ENCODE data around the gene PHLDA3.

DNA sequence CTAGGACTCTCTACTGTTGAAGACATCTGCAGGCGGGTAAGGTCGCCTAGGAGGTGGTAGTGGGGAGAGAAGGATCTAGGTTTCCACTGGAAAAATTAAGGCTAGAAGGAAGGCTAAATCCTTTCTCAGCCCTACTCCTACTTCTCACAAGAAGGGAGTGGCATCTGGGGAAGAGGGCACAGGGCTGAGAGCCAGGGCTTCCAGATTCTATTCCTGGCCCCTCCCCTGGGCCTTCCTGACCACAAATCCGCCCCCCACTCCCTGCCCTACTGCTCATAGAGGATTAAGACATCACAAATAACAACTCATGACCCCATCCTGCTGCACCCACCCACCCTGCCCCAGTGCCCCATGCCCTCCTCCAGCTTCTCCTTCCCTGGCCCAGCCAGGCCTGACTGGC is 2.5 kb downstream of the PHLDA3 start:
- TF ChIP-seq, protein P1, sequence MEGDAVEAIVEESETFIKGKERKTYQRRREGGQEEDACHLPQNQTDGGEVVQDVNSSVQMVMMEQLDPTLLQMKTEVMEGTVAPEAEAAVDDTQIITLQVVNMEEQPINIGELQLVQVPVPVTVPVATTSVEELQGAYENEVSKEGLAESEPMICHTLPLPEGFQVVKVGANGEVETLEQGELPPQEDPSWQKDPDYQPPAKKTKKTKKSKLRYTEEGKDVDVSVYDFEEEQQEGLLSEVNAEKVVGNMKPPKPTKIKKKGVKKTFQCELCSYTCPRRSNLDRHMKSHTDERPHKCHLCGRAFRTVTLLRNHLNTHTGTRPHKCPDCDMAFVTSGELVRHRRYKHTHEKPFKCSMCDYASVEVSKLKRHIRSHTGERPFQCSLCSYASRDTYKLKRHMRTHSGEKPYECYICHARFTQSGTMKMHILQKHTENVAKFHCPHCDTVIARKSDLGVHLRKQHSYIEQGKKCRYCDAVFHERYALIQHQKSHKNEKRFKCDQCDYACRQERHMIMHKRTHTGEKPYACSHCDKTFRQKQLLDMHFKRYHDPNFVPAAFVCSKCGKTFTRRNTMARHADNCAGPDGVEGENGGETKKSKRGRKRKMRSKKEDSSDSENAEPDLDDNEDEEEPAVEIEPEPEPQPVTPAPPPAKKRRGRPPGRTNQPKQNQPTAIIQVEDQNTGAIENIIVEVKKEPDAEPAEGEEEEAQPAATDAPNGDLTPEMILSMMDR (conservative IDR thresholded peaks at IDR 0.05 in 1 of 2, IDR thresholded peaks at IDR 0.05 in 1 of 2; ENCODE audit: extremely low read depth in 1 of 2, insufficient read depth in 1 of 2, low read depth in 1 of 2, low read length in 2 of 2), result no peak
- no peak for TF ChIP-seq EZH2 (IDR thresholded peaks at IDR 0.05; ENCODE audit: borderline replicate concordance, low read length)

Data from mammary epithelial cell (primary cell).